DOHH2 (cell line): ENCODE measurements around the gene FRY.

Experiments used
- CTCF ChIP-seq: fragments of 200-600 bp; sonication (generic); IDR thresholded peaks from one replicate; pipeline ENCODE4 v1.5.1; 2014; ENCODE audit warnings: antibody characterized with exemption, mild to moderate bottlenecking, low read depth, low read length; ENCODE audit not compliant: poor library complexity, severe bottlenecking
- EZH2phosphoT487 ChIP-seq: fragments of 200-600 bp; sonication (generic); IDR thresholded peaks from 2 replicates; pipeline ENCODE4 v1.6.1; 2017; ENCODE audit warnings: borderline replicate concordance, mild to moderate bottlenecking, antibody characterized with exemption, low read length, moderate library complexity, mixed read lengths

GRCh38 chr13:31996601-31997000, 35.0 kb upstream of the FRY start:
- TF ChIP-seq CTCF (no peak), EZH2phosphoT487 (no peak)
